ENCODE data around the gene CD3D. TPM values are rescaled to one million over a fixed set of nuclear protein-coding genes. Genes with fewer than 3 reads are reported as not detected.

CD3D gene
- 1 to 10 TPM in 3 of 4 donors, not detected in 1; 1.5 to 1.8 (median 1.7) TPM for total RNA-seq

DNA sequence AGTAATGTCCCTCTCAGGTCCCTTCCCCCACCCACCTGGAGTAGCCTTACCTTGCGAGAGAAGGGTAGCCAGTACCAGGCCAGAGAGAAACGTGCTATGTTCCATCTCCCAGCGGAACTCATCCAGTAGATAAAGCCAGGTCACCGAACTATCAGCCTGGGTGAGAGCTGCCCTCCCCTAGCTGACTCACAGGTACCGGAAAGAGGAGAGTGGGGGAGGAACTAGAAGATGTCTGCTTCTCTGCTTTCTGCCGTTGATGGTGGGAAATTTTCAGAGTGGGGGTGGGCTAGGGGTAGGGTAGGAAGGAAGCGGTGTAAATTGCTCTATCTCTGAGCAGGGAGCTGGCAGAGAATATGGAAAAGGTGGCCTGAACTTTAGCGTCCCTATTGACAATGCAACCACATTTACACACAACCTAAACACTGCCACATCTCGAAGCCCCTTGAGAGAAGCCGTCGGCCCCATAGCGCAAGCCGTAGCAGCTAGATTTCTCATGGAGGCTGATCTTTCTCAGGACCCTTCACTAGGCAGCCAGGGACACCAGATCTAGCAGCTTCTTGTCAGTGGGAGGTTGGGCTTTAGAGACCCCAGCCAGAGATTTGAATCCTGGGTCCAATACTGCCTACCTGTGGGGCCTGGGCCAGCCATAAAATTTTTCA, at the start of gene CD3D:
TSS of gene CD3D (minus strand) at position 203 of the 659 bp plus-strand sequence. CDS start at position 105, 98 bp downstream.
- Histone ChIP-seq H3K27me3 (peaks cover 68% of the 10 kb centered on the region), H3K36me3 (no peaks in the 10 kb centered on the region), H3K4me1 (no peaks in the 10 kb centered on the region), H3K27ac (no peak within 1 kb of the TSS), H3K9me3 (no peaks in the 10 kb centered on the region), H3K4me3 (no peak within 1 kb of the TSS)
- WGBS, 2 donors (ENCODE audit: low coverage in 1 of 2), result 33 to 88% methylated on average over 1 to 9 of the region's 13 CpGs
- ATAC-seq, result no peak
- TF ChIP-seq POLR2AphosphoS5 (IDR thresholded peaks at IDR 0.05) (no peak), EP300 (IDR thresholded peaks at IDR 0.05) (no peak), POLR2A (IDR thresholded peaks at IDR 0.05) (no peak)
- TF ChIP-seq, protein P1, sequence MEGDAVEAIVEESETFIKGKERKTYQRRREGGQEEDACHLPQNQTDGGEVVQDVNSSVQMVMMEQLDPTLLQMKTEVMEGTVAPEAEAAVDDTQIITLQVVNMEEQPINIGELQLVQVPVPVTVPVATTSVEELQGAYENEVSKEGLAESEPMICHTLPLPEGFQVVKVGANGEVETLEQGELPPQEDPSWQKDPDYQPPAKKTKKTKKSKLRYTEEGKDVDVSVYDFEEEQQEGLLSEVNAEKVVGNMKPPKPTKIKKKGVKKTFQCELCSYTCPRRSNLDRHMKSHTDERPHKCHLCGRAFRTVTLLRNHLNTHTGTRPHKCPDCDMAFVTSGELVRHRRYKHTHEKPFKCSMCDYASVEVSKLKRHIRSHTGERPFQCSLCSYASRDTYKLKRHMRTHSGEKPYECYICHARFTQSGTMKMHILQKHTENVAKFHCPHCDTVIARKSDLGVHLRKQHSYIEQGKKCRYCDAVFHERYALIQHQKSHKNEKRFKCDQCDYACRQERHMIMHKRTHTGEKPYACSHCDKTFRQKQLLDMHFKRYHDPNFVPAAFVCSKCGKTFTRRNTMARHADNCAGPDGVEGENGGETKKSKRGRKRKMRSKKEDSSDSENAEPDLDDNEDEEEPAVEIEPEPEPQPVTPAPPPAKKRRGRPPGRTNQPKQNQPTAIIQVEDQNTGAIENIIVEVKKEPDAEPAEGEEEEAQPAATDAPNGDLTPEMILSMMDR (IDR thresholded peaks at IDR 0.05), result no peak

DNA sequence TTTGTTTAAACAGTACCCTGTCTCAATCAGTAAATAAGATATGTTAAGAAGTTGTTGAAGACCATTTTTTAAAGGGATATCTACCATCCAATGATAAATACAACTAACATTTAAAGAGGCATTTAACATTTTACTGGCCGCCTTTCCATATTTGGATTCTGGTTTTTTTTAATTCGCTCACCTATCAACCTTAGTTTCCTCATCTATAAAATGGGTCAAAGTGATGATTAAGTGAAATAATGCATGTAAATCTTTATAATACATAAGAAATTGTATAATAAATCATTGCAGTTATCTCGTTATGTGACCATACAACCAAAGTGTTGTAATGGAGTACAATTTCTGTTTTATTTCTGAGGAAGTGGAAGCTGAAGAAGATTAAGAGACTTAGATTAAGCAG, 41.2 kb upstream of the CD3D start:
- Histone ChIP-seq H3K27me3 (no peaks in the 10 kb centered on the region), H3K9me3 (no peaks in the 10 kb centered on the region), H3K27ac (no peak overlapping the region), H3K4me1 (no peaks in the 10 kb centered on the region), H3K4me3 (no peak overlapping the region), H3K36me3 (peaks cover 26 to 100% of the 10 kb centered on the region in 2 donors)
- TF ChIP-seq POLR2AphosphoS5 (IDR thresholded peaks at IDR 0.05), result no peak
- ATAC-seq, result no peak
- WGBS, 2 donors (ENCODE audit: low coverage in 1 of 2), result 87 to 88% methylated on average over 3 of the region's 3 CpGs

DNA sequence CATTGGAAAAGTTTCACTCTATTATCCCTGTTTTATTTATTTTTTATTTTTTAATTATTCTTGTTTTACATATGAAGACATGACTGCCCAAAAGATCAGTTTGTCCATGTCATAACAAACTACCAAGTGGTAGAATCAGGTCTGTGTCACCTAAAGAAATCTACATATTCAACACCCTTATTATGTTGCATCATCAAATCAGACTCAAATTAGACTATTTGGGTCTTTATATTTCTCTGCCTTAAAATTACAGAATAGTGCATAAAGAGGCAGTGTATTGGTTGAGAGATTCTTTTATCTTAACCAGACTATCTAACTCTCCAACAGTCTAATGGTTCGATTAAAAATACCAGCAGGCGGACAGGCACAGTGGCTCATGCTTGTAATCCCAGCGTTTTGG, 40.4 kb upstream of the CD3D start:
- Histone ChIP-seq H3K27me3 (no peaks in the 10 kb centered on the region), H3K4me3 (no peak overlapping the region), H3K27ac (no peak overlapping the region), H3K9me3 (no peaks in the 10 kb centered on the region), H3K36me3 (peaks cover 26 to 100% of the 10 kb centered on the region in 2 donors), H3K4me1 (no peaks in the 10 kb centered on the region)
- TF ChIP-seq EP300 (IDR thresholded peaks at IDR 0.05) (no peak), POLR2A (IDR thresholded peaks at IDR 0.05) (no peak), POLR2AphosphoS5 (IDR thresholded peaks at IDR 0.05) (no peak)
- TF ChIP-seq, protein P1 (IDR thresholded peaks at IDR 0.05), result no peak
- ATAC-seq, result no peak
- 90 to 100% methylated on average over 1 to 3 of the region's 3 CpGs for WGBS, 2 donors (ENCODE audit: low coverage in 1 of 2)

DNA sequence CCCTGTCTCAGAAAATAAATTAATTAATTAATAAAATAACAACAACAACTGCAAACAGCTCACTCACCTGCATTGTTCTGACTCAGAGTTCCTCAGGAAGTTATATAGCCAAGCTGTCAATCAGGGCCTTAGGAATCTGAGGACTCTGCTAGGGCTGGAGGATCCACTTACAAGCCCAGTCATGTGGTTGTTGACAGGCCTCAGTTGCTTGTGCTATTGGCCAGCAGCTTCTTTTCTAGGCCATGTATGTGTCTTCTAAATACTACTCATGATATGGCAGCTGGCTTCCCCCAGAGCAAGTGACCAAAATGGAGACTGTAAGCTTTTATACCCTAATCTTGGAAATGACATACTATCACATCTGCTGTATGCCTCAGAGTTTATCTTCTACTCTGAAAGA, 38.1 kb upstream of the CD3D start:
- Histone ChIP-seq H3K4me3 (no peak overlapping the region), H3K9me3 (no peaks in the 10 kb centered on the region), H3K4me1 (no peaks in the 10 kb centered on the region), H3K36me3 (peaks cover 18 to 99% of the 10 kb centered on the region in 2 donors), H3K27me3 (no peaks in the 10 kb centered on the region), H3K27ac (no peak overlapping the region)
- TF ChIP-seq, protein P1 (IDR thresholded peaks at IDR 0.05), result no peak
- TF ChIP-seq POLR2A (IDR thresholded peaks at IDR 0.05) (no peak), EP300 (IDR thresholded peaks at IDR 0.05) (no peak), POLR2AphosphoS5 (IDR thresholded peaks at IDR 0.05) (no peak)
- no peak for ATAC-seq

DNA sequence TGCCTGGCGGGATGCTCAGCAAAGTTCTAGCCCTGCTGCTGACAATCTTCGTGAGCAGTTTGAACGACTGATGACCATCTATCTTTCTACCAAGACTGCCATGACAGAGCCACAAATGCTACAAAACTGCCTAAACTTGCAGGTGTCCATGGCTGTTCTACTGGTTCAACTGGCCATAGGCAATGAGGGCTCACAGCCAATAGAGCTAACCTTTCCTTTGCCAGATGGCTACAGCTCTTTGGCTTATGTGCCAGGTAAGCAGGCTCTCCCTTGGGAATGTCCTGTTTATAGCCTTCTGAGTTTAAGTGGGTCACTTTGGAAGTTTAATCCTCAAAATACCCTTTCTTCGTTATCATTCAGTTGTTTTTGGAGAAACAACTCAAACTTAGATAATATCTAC, 37.0 kb upstream of the CD3D start:
- Histone ChIP-seq H3K9me3 (no peaks in the 10 kb centered on the region), H3K4me3 (no peak overlapping the region), H3K36me3 (peaks cover 8 to 99% of the 10 kb centered on the region in 2 donors), H3K4me1 (no peaks in the 10 kb centered on the region), H3K27ac (no peak overlapping the region), H3K27me3 (no peaks in the 10 kb centered on the region)
- 87 to 90% methylated on average over 2 to 4 of the region's 4 CpGs for WGBS, 2 donors (ENCODE audit: low coverage in 1 of 2)
- no peak for ATAC-seq
- TF ChIP-seq EP300 (IDR thresholded peaks at IDR 0.05) (no peak), POLR2A (IDR thresholded peaks at IDR 0.05) (no peak), POLR2AphosphoS5 (IDR thresholded peaks at IDR 0.05) (no peak)

DNA sequence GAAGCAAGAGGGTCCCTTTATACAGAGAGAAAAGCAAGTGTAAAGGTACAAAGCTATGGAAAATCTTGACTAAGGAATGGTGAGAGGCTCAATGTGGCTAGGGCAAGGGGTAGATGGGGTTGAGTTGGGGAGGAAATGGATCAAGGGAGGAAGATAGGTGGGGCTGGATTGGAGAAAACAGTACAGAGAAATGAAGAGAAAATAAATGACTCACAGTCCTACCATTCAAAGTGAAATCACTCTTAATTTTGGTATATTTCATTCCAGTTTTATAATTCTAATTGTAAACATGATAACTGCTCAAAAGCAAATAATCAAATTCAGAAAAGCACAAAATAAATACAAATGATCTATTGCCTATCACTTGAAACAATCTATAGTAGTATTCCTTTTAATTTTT, 33.5 kb upstream of the CD3D start:
- no peaks in the 10 kb centered on the region for H3K4me1 ChIP-seq
- no peaks in the 10 kb centered on the region for H3K27me3 ChIP-seq
- no peak for ATAC-seq
- H3K9me3 ChIP-seq, result no peaks in the 10 kb centered on the region
- H3K36me3 ChIP-seq, result peaks cover 3 to 99% of the 10 kb centered on the region in 2 donors
- no peak for TF ChIP-seq POLR2AphosphoS5 (IDR thresholded peaks at IDR 0.05)
- no peak for TF ChIP-seq EP300 (IDR thresholded peaks at IDR 0.05)
- TF ChIP-seq POLR2A (IDR thresholded peaks at IDR 0.05), result no peak
- TF ChIP-seq, protein P1 (IDR thresholded peaks at IDR 0.05), result no peak
- H3K4me3 ChIP-seq, result no peak overlapping the region
- no peak overlapping the region for H3K27ac ChIP-seq

Data from gastroesophageal sphincter (tissue), 4 donors.